Measurements from ENCODE around the gene NPY5R.

NPY5R gene

GRCh38 chr4:163391756-163392155, 48.1 kb downstream of the NPY5R start:
- H3K4me3 ChIP-seq (ENCODE audit: low read depth, low read length) = no peak overlapping the region
- TF ChIP-seq MYC (IDR thresholded peaks at IDR 0.05; ENCODE audit: low read depth, low read length) (no peak), CTCF (IDR thresholded peaks at IDR 0.05; ENCODE audit: low read depth, low read length) (no peak), POLR2A (IDR thresholded peaks at IDR 0.05; ENCODE audit: extremely low read depth, insufficient read length) (no peak)
- TF ChIP-seq, protein P1, sequence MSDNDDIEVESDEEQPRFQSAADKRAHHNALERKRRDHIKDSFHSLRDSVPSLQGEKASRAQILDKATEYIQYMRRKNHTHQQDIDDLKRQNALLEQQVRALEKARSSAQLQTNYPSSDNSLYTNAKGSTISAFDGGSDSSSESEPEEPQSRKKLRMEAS (IDR thresholded peaks at IDR 0.05; ENCODE audit: low read depth, low read length) = no peak
- DNase-seq (ENCODE audit: low read depth) = no peak

- H3K4me3 ChIP-seq (ENCODE audit: low read depth, low read length) = no peak overlapping the region
- DNase-seq (ENCODE audit: low read depth) = no peak
- TF ChIP-seq MYC (IDR thresholded peaks at IDR 0.05; ENCODE audit: low read depth, low read length) (no peak), CTCF (IDR thresholded peaks at IDR 0.05; ENCODE audit: low read depth, low read length) (no peak), POLR2A (IDR thresholded peaks at IDR 0.05; ENCODE audit: extremely low read depth, insufficient read length) (no peak)
- TF ChIP-seq, protein P1 (IDR thresholded peaks at IDR 0.05; ENCODE audit: low read depth, low read length) = no peak
These were observed 48.6 kb downstream of the NPY5R start for GRCh38 chr4:163392328-163392727.

GRCh38 chr4:163393471-163393870, 49.8 kb downstream of the NPY5R start:
- H3K4me3 ChIP-seq (ENCODE audit: low read depth, low read length) = no peak overlapping the region
- DNase-seq (ENCODE audit: low read depth) = no peak
- TF ChIP-seq, protein P1 (IDR thresholded peaks at IDR 0.05; ENCODE audit: low read depth, low read length) = no peak
- no peak for TF ChIP-seq CTCF (IDR thresholded peaks at IDR 0.05; ENCODE audit: low read depth, low read length)
- no peak for TF ChIP-seq MYC (IDR thresholded peaks at IDR 0.05; ENCODE audit: low read depth, low read length)
- no peak for TF ChIP-seq POLR2A (IDR thresholded peaks at IDR 0.05; ENCODE audit: extremely low read depth, insufficient read length)

- H3K4me3 ChIP-seq (ENCODE audit: low read depth, low read length) = no peak overlapping the region
- no peak for DNase-seq (ENCODE audit: low read depth)
- TF ChIP-seq MYC (IDR thresholded peaks at IDR 0.05; ENCODE audit: low read depth, low read length) (no peak), POLR2A (IDR thresholded peaks at IDR 0.05; ENCODE audit: extremely low read depth, insufficient read length) (no peak), CTCF (IDR thresholded peaks at IDR 0.05; ENCODE audit: low read depth, low read length) (no peak)
- TF ChIP-seq, protein P1 (IDR thresholded peaks at IDR 0.05; ENCODE audit: low read depth, low read length) = no peak
These were observed 51.4 kb downstream of the NPY5R start for GRCh38 chr4:163395055-163395454.

GRCh38 chr4:163395758-163396157, 52.1 kb downstream of the NPY5R start:
- no peak overlapping the region for H3K4me3 ChIP-seq (ENCODE audit: low read depth, low read length)
- no peak for TF ChIP-seq CTCF (IDR thresholded peaks at IDR 0.05; ENCODE audit: low read depth, low read length)
- TF ChIP-seq, protein P1 (IDR thresholded peaks at IDR 0.05; ENCODE audit: low read depth, low read length) = no peak
- no peak for TF ChIP-seq MYC (IDR thresholded peaks at IDR 0.05; ENCODE audit: low read depth, low read length)
- no peak for TF ChIP-seq POLR2A (IDR thresholded peaks at IDR 0.05; ENCODE audit: extremely low read depth, insufficient read length)
- DNase-seq (ENCODE audit: low read depth) = no peak

GRCh38 chr4:163398238-163398637, 54.5 kb downstream of the NPY5R start:
- no peak overlapping the region for H3K4me3 ChIP-seq (ENCODE audit: low read depth, low read length)
- no peak for DNase-seq (ENCODE audit: low read depth)
- TF ChIP-seq POLR2A (IDR thresholded peaks at IDR 0.05; ENCODE audit: extremely low read depth, insufficient read length) = no peak
- no peak for TF ChIP-seq CTCF (IDR thresholded peaks at IDR 0.05; ENCODE audit: low read depth, low read length)
- no peak for TF ChIP-seq MYC (IDR thresholded peaks at IDR 0.05; ENCODE audit: low read depth, low read length)
- TF ChIP-seq, protein P1 (IDR thresholded peaks at IDR 0.05; ENCODE audit: low read depth, low read length) = no peak
